ENCODE measurements around the gene ZSCAN5A. TPM values are rescaled to one million over a fixed set of nuclear protein-coding genes. Genes with fewer than 3 reads are reported as not detected.

ZSCAN5A gene
- total and polyA plus RNA-seq, 9 of the 15 experiments (the other 6 are each of a cell fraction or from before 2014, with no cell fraction given), result 5.8 to 15.3 (median 11.8) TPM

DNA sequence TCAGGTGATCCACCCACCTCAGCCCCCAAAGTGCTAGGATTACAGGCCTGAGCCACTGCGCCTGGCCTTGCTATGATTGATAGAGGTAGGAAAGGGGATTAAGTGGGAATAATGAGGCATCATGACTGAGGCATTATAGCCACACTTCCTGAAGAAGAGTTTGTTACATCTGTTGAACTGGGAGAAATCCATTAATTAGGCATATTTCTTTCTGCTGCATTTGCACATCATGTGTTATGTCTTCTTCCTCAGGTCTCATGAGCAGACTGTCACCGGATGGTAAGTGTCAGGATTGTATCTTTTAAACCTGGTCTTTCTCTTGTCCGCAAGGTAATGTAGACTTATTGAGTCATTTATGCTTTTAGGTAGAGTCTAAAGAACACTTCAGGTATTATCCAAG is 29.9 kb downstream of the ZSCAN5A start (continued):
- no peak for TF ChIP-seq HMG20B (CRISPR knock-in tag; IDR thresholded peaks at IDR 0.05)
- TF ChIP-seq, protein P1, sequence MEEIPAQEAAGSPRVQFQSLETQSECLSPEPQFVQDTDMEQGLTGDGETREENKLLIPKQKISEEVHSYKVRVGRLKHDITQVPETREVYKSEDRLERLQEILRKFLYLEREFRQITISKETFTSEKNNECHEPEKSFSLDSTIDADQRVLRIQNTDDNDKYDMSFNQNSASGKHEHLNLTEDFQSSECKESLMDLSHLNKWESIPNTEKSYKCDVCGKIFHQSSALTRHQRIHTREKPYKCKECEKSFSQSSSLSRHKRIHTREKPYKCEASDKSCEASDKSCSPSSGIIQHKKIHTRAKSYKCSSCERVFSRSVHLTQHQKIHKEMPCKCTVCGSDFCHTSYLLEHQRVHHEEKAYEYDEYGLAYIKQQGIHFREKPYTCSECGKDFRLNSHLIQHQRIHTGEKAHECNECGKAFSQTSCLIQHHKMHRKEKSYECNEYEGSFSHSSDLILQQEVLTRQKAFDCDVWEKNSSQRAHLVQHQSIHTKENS (CRISPR knock-in tag; IDR thresholded peaks at IDR 0.05), result no peak
- TF ChIP-seq, protein P2, sequence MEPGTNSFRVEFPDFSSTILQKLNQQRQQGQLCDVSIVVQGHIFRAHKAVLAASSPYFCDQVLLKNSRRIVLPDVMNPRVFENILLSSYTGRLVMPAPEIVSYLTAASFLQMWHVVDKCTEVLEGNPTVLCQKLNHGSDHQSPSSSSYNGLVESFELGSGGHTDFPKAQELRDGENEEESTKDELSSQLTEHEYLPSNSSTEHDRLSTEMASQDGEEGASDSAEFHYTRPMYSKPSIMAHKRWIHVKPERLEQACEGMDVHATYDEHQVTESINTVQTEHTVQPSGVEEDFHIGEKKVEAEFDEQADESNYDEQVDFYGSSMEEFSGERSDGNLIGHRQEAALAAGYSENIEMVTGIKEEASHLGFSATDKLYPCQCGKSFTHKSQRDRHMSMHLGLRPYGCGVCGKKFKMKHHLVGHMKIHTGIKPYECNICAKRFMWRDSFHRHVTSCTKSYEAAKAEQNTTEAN (CRISPR knock-in tag; IDR thresholded peaks at IDR 0.05), result no peak
- TF ChIP-seq EP300 (IDR thresholded peaks at IDR 0.05; ENCODE audit: low read length), result no peak
- TF ChIP-seq, protein P3, sequence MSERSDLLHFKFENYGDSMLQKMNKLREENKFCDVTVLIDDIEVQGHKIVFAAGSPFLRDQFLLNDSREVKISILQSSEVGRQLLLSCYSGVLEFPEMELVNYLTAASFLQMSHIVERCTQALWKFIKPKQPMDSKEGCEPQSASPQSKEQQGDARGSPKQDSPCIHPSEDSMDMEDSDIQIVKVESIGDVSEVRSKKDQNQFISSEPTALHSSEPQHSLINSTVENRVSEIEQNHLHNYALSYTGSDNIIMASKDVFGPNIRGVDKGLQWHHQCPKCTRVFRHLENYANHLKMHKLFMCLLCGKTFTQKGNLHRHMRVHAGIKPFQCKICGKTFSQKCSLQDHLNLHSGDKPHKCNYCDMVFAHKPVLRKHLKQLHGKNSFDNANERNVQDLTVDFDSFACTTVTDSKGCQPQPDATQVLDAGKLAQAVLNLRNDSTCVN (CRISPR knock-in tag; IDR thresholded peaks at IDR 0.05), result no peak
- TF ChIP-seq, protein P4, sequence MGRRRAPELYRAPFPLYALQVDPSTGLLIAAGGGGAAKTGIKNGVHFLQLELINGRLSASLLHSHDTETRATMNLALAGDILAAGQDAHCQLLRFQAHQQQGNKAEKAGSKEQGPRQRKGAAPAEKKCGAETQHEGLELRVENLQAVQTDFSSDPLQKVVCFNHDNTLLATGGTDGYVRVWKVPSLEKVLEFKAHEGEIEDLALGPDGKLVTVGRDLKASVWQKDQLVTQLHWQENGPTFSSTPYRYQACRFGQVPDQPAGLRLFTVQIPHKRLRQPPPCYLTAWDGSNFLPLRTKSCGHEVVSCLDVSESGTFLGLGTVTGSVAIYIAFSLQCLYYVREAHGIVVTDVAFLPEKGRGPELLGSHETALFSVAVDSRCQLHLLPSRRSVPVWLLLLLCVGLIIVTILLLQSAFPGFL (CRISPR knock-in tag; IDR thresholded peaks at IDR 0.05), result no peak
- TF ChIP-seq, protein P5, sequence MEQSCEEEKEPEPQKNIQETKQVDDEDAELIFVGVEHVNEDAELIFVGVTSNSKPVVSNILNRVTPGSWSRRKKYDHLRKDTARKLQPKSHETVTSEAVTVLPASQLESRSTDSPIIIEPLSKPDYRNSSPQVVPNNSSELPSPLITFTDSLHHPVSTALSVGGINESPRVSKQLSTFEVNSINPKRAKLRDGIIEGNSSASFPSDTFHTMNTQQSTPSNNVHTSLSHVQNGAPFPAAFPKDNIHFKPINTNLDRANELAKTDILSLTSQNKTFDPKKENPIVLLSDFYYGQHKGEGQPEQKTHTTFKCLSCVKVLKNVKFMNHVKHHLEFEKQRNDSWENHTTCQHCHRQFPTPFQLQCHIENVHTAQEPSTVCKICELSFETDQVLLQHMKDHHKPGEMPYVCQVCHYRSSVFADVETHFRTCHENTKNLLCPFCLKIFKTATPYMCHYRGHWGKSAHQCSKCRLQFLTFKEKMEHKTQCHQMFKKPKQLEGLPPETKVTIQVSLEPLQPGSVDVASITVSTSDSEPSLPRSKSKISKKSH (CRISPR knock-in tag; IDR thresholded peaks at IDR 0.05), result no peak

All from K562 (cell line).